Right kidney (tissue), 1 donor: Measurements from ENCODE around the gene YKT6.

Source experiments
- DNase-seq: peaks from one replicate; pipeline ENCODE4 v3.0.0-alpha.2; 2016

The YKT6 gene

GRCh38 chr7:44258865-44259546 lies 58.2 kb downstream of the YKT6 start:
- DNase-seq: no peak

- DNase-seq: no peak
Observed at GRCh38 chr7:44259547-44260457, 59.0 kb downstream of the YKT6 start.

DNA sequence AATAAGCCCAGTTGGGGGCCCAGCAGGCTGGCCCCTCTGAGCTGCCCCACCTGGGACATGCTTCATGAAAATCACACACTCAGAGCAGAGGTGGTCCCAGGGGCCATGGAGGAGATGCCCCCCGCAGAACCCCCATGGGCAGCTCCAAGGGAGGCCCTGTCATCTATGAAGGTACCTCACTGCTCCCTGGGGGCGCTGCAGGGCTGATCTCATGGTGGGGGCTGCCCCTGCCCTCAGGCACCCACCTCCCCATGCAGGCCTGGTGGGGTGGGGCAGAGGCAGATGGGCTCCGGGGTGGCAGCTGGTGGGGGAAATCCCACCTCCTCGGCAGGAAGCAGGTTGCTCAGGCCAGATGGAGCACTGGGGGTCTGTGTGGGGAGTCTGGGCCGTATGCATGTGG lies 60.5 kb downstream of the YKT6 start:
- no peak for DNase-seq

DNA sequence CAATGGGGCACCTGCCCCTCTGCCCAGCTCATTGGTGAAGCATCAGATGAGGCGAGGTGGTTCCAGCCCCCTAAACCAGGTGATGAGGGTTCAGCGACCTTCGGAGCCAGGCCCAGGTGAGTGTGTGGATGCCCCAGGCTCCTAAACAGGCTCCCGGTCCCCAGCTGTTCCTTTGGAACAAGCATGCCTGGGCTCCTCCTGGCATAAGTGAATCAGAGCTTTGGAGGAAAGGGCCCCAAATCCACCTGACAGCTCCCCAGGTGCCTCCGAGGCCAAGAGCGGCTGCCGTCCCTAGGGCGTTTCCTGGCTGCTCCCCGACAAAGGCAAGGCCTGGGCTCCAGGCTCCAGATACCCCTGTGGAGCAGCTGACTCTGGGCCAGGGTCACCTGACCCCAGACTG lies 61.3 kb downstream of the YKT6 start:
- DNase-seq: no peak

DNA sequence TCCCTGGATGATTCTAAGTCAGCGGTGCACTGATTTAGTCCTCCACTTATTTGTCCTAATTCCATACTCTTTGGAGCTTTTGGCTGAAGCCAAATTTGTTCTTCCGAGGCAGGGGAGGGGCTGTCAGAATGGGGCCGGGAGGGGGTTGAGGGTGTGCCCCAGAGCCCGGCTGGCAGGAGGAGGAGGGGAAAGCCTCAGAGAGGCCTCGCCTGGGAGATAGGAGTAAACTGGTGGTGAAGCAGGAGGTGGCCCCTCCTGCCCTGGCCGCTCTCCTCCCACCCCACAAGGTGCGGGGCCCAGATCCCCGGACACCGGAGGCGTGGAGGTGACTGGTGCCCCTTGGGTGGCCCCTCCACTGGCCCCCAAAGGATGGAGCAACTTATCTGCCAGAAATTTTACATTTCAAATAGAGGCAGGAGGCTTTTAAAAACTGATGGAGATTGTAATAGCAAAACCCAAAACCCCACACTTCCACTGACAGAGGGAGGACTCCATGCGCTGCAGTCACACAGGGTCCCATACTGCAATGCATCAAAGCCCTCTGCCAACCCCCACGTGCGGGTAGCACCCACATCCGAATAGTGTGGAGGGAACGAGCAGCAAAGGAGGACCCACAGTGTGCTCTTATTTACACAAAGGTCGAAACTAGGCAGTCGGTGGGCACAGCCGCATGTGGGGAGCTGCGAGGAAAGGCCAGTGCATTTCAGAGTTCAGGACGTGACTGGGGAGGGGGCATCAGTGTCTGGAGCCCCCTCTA lies 62.7 kb downstream of the YKT6 start:
- DNase-seq: no peak
